ENCODE measurements around the gene ADCY6.

- no peak for TF ChIP-seq CTCF (IDR thresholded peaks at IDR 0.05; ENCODE audit: insufficient read depth, low read depth, low read length)
- TF ChIP-seq EZH2 (IDR thresholded peaks at IDR 0.05; ENCODE audit: insufficient read depth, low read length) = no peak
Observed at GRCh38 chr12:48831257-48831656, 42.4 kb upstream of the ADCY6 start.
